ENCODE measurements around the gene ZNF280B. TPM values are rescaled to one million over a fixed set of nuclear protein-coding genes. Genes with fewer than 3 reads are reported as not detected.

Gene ZNF280B
- total RNA-seq, 1 experiment from 2014 or later: 0.10 TPM

DNA sequence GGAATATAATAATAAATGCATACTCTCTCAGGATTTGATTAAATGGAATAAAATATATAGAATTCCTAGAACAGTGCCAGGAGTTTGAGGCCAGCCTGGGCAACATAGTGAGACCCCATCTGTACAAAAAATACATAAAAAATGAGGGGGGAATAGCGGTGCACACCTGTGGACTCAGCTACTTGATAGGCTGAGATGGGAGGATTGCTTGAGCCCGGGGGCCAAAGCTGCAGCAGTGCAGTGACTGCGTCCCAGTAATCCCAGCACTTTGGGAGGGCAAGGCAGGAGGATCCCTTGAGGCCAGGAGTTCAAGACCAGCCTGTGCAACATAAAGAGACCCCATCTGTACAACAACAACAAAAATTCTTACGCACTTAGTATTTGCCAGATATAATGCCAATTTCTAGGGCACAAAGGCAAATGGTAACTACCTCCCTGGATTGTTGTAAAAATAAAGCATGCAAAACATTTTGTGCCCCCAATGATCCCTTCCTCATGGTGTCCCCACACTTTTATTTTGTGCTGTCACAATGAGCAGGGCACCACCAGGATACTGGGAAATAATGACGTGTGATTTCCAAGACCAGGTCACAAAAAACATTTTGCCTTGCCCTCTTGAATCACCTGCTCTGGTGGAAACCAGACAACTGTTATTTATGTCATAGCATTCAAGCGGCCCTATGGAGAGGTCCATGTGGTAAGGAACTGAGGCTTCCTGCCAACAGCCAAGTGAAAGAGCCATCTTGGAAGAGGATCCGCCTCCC is 29.9 kb upstream of the ZNF280B start:
- Histone ChIP-seq H3K36me3 (ENCODE audit: control insufficient read depth, insufficient read depth, low read length) (no peaks in the 10 kb centered on the region), H3K4me3 (ENCODE audit: low read depth in 2 of 2, low read length in 2 of 2) (no peak overlapping the region), H3K27me3 (ENCODE audit: control insufficient read depth, insufficient read depth, low read length) (no peaks in the 10 kb centered on the region), H3K9me3 (ENCODE audit: control insufficient read depth, insufficient read depth, low read depth, low read length) (no peaks in the 10 kb centered on the region), H3K27ac (ENCODE audit: low read length) (no peak overlapping the region), H3K4me1 (ENCODE audit: control insufficient read depth, insufficient read depth, low read length) (no peaks in the 10 kb centered on the region)
- BruUV-seq (replicated peaks): no TSS peak
- ChIA-PET POLR2A (no interaction called here), CTCF (no interaction called here)
- no peak for ATAC-seq
- intact Hi-C loops (cut with micrococcal nuclease; ENCODE audit: unreplicated experiment): no loop called here
- no peak for TF ChIP-seq TCF7L2 (IDR thresholded peaks at IDR 0.05; ENCODE audit: low read depth, low read length)
- TF ChIP-seq, protein P1, sequence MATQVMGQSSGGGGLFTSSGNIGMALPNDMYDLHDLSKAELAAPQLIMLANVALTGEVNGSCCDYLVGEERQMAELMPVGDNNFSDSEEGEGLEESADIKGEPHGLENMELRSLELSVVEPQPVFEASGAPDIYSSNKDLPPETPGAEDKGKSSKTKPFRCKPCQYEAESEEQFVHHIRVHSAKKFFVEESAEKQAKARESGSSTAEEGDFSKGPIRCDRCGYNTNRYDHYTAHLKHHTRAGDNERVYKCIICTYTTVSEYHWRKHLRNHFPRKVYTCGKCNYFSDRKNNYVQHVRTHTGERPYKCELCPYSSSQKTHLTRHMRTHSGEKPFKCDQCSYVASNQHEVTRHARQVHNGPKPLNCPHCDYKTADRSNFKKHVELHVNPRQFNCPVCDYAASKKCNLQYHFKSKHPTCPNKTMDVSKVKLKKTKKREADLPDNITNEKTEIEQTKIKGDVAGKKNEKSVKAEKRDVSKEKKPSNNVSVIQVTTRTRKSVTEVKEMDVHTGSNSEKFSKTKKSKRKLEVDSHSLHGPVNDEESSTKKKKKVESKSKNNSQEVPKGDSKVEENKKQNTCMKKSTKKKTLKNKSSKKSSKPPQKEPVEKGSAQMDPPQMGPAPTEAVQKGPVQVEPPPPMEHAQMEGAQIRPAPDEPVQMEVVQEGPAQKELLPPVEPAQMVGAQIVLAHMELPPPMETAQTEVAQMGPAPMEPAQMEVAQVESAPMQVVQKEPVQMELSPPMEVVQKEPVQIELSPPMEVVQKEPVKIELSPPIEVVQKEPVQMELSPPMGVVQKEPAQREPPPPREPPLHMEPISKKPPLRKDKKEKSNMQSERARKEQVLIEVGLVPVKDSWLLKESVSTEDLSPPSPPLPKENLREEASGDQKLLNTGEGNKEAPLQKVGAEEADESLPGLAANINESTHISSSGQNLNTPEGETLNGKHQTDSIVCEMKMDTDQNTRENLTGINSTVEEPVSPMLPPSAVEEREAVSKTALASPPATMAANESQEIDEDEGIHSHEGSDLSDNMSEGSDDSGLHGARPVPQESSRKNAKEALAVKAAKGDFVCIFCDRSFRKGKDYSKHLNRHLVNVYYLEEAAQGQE (IDR thresholded peaks at IDR 0.05; ENCODE audit: insufficient read depth in 1 of 2, low read depth in 2 of 2, low read length in 1 of 2): no peak
- TF ChIP-seq, protein P2, sequence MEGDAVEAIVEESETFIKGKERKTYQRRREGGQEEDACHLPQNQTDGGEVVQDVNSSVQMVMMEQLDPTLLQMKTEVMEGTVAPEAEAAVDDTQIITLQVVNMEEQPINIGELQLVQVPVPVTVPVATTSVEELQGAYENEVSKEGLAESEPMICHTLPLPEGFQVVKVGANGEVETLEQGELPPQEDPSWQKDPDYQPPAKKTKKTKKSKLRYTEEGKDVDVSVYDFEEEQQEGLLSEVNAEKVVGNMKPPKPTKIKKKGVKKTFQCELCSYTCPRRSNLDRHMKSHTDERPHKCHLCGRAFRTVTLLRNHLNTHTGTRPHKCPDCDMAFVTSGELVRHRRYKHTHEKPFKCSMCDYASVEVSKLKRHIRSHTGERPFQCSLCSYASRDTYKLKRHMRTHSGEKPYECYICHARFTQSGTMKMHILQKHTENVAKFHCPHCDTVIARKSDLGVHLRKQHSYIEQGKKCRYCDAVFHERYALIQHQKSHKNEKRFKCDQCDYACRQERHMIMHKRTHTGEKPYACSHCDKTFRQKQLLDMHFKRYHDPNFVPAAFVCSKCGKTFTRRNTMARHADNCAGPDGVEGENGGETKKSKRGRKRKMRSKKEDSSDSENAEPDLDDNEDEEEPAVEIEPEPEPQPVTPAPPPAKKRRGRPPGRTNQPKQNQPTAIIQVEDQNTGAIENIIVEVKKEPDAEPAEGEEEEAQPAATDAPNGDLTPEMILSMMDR (IDR thresholded peaks at IDR 0.05): no peak
- TF ChIP-seq POLR2AphosphoS5 (IDR thresholded peaks at IDR 0.05; ENCODE audit: low read depth, low read length): no peak
- TF ChIP-seq SIN3A (IDR thresholded peaks at IDR 0.05; ENCODE audit: borderline replicate concordance, insufficient read depth, low read depth, low read length): no peak
- in situ Hi-C loops (cut with HindIII; ENCODE audit: low pct_unique_long_range_greater_than_20kb, low sequenced_read_pairs): no loop called here
- DNase-seq (ENCODE audit: low read depth, low spot score): no peak

DNA sequence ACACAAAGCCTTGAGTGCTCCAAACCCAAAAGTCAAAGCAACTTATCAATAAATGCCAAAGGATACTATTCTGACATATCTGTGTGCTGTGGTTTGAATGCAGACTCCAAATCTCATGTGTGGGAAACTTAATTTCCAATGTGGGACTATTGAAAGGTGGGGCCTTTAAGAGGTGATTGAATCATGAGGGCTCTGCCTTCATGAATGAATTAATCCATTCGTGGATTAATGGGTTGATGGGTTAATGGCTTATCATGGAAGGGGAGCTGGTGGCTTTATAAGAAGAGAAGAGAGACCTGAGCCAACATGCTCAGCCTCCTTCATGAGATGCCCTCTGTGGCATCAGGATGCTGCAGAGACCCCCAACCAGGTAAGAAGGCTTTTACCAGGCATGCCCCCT is 28.4 kb upstream of the ZNF280B start:
- Histone ChIP-seq H3K4me1 (ENCODE audit: control insufficient read depth, insufficient read depth, low read length) (no peaks in the 10 kb centered on the region), H3K27ac (ENCODE audit: low read length) (no peak overlapping the region), H3K27me3 (ENCODE audit: control insufficient read depth, insufficient read depth, low read length) (no peaks in the 10 kb centered on the region), H3K4me3 (ENCODE audit: low read depth in 2 of 2, low read length in 2 of 2) (no peak overlapping the region), H3K36me3 (ENCODE audit: control insufficient read depth, insufficient read depth, low read length) (no peaks in the 10 kb centered on the region), H3K9me3 (ENCODE audit: control insufficient read depth, insufficient read depth, low read depth, low read length) (no peaks in the 10 kb centered on the region)
- TF ChIP-seq POLR2AphosphoS5 (IDR thresholded peaks at IDR 0.05; ENCODE audit: low read depth, low read length) (no peak), SIN3A (IDR thresholded peaks at IDR 0.05; ENCODE audit: borderline replicate concordance, insufficient read depth, low read depth, low read length) (no peak), TCF7L2 (IDR thresholded peaks at IDR 0.05; ENCODE audit: low read depth, low read length) (no peak)
- TF ChIP-seq, protein P2 (IDR thresholded peaks at IDR 0.05): no peak
- TF ChIP-seq, protein P1 (IDR thresholded peaks at IDR 0.05; ENCODE audit: insufficient read depth in 1 of 2, low read depth in 2 of 2, low read length in 1 of 2): no peak
- BruUV-seq (replicated peaks): no TSS peak
- DNase-seq (ENCODE audit: low read depth, low spot score) (no peak), ATAC-seq (no peak)
- intact Hi-C loops (cut with micrococcal nuclease; ENCODE audit: unreplicated experiment): no loop called here
- ChIA-PET POLR2A (no interaction called here), CTCF (no interaction called here)
- in situ Hi-C loops (cut with HindIII; ENCODE audit: low pct_unique_long_range_greater_than_20kb, low sequenced_read_pairs): no loop called here

Data from Panc1 (cell line).